PC-3 (cell line): Measurements from ENCODE around the gene RFC4. TPM values are rescaled to one million over a fixed set of nuclear protein-coding genes. Genes with fewer than 3 reads are reported as not detected.
A peak's percentile ranks its signal among the peaks of the same experiment; 100 is the strongest.

Experiments
- microRNA-seq: library from miRNA; unstranded; fragments of <30 nt; microRNA quantifications from one replicate; pipeline ENCODE4 v1.1.0, GENCODE V29; 2020; ENCODE audit not compliant: unreplicated experiment
- total RNA-seq: library from RNA; depleted of rRNA; stranded (reverse); fragments of >200 nt; gene quantifications from 2 replicates; pipeline ENCODE4 v1.2.3, GENCODE V29; 2014; rRNA removed

RFC4 gene
- total RNA-seq, 1 experiment from 2014 or later, result 73.0 TPM

Small RNAs within 50 kb of the gene (microRNA-seq; reads per million reads assigned to microRNA genes)
- gene MIR1248, result 6.3 reads per million, percentile 28 among the genes with 10 or more reads in this experiment

Other genes starting within 250 kb of the RFC4 start
- 16.6 and 17.0 TPM in 2 replicates for gene TBCCD1, start 239.1 kb downstream of the RFC4 start, total RNA-seq
- gene DNAJB11, start 235.8 kb downstream of the RFC4 start, total RNA-seq, result 117 and 120 TPM in 2 replicates
- not detected in 2 replicates for gene AHSG, start 193.4 kb downstream of the RFC4 start, total RNA-seq
- not detected in 2 replicates for gene FETUB, start 166.1 kb downstream of the RFC4 start, total RNA-seq
- gene HRG, start 140.5 kb downstream of the RFC4 start, total RNA-seq, result not detected in 2 replicates
- not detected in 2 replicates for gene KNG1, start 89.1 kb downstream of the RFC4 start, total RNA-seq
- gene EIF4A2, start 22.9 kb downstream of the RFC4 start, total RNA-seq, result 204 and 233 TPM in 2 replicates
- not detected in 2 replicates for gene ADIPOQ, start 36.2 kb upstream of the RFC4 start, total RNA-seq
- gene ST6GAL1, start 124.0 kb upstream of the RFC4 start, total RNA-seq, result 8.6 and 9.4 TPM in 2 replicates